ENCODE results near the gene PKP3.

GRCh38 chr11:371716-372590 lies 22.1 kb upstream of the PKP3 start:
- no peak for TF ChIP-seq CTCF (IDR thresholded peaks at IDR 0.05)
- TF ChIP-seq POLR2A (IDR thresholded peaks at IDR 0.05): no peak

All from testis (tissue), 2 donors.